ENCODE measurements around the gene SIVA1. TPM values are rescaled to one million over a fixed set of nuclear protein-coding genes. Genes with fewer than 3 reads are reported as not detected.

Gene SIVA1
- polyA plus RNA-seq, 1 of the 3 experiments (the other 2 are of a cell fraction): 137 TPM

DNA sequence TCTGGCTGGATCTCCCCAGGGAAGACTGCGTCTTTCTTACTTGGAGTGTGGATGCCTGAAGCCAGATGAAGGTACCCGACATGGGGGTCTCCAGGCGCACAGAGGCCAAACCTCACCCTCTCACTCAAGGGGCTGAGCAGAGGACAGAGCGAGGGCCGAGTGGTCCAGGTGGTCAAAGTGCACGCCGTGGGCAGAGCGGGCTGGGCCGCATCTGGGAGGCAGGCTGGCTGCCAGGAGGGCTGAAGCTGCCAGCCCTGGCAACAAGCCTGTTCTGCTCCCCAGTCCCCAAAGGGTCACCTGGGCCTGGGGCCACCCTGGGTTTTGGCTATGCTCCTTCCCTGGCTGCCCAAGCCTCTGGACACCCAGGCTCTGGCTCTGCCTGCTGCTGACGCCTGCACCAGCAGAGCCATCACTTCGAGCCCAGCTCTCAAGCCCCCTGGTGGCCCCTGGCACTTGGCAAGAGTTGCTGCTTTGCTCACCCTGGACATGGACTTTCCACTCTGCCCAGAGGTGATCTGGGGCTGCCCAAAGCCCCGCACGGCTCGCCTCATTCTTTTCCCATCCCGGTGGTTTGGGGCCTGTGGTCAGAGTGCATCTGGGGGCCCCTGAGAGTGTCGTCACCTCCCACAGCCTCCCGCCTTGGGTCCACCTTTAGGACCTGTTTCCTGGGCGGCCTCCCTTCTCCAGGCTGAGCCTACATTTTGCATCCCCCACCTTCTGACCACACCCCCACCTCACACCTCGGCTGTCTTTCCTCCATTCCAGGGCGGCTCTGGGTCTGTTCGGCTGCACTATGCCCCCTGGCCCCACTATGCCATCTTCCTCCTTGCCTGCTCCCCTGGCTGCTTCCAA, 26.1 kb upstream of the SIVA1 start:
- no peaks in the 10 kb centered on the region for H3K9me2 ChIP-seq
- no peaks in the 10 kb centered on the region for H3K27me3 ChIP-seq (ENCODE audit: insufficient read depth)
- H3K27ac ChIP-seq (ENCODE audit: low read depth in 2 of 2, low read length in 1 of 2): no peak overlapping the region
- no peak overlapping the region for H3K4me3 ChIP-seq (ENCODE audit: low read depth in 2 of 2, low read length in 1 of 2)
- no peak overlapping the region for H3K9ac ChIP-seq
- peaks cover 7% of the 10 kb centered on the region; the same call in 1 of the 2 replicates for H4K20me1 ChIP-seq (ENCODE audit: insufficient read depth)
- no peaks in the 10 kb centered on the region for H3K79me2 ChIP-seq (ENCODE audit: insufficient read depth)
- TF ChIP-seq, protein P1, sequence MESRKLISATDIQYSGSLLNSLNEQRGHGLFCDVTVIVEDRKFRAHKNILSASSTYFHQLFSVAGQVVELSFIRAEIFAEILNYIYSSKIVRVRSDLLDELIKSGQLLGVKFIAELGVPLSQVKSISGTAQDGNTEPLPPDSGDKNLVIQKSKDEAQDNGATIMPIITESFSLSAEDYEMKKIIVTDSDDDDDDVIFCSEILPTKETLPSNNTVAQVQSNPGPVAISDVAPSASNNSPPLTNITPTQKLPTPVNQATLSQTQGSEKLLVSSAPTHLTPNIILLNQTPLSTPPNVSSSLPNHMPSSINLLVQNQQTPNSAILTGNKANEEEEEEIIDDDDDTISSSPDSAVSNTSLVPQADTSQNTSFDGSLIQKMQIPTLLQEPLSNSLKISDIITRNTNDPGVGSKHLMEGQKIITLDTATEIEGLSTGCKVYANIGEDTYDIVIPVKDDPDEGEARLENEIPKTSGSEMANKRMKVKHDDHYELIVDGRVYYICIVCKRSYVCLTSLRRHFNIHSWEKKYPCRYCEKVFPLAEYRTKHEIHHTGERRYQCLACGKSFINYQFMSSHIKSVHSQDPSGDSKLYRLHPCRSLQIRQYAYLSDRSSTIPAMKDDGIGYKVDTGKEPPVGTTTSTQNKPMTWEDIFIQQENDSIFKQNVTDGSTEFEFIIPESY (IDR thresholded peaks at IDR 0.05; ENCODE audit: borderline replicate concordance, low read depth): no peak
- TF ChIP-seq FOSL2 (IDR thresholded peaks at IDR 0.05; ENCODE audit: borderline replicate concordance, low read depth): no peak
- TF ChIP-seq, protein P2, sequence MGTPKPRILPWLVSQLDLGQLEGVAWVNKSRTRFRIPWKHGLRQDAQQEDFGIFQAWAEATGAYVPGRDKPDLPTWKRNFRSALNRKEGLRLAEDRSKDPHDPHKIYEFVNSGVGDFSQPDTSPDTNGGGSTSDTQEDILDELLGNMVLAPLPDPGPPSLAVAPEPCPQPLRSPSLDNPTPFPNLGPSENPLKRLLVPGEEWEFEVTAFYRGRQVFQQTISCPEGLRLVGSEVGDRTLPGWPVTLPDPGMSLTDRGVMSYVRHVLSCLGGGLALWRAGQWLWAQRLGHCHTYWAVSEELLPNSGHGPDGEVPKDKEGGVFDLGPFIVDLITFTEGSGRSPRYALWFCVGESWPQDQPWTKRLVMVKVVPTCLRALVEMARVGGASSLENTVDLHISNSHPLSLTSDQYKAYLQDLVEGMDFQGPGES (IDR thresholded peaks at IDR 0.05; ENCODE audit: low read depth, low read length): no peak
- TF ChIP-seq, protein P3, sequence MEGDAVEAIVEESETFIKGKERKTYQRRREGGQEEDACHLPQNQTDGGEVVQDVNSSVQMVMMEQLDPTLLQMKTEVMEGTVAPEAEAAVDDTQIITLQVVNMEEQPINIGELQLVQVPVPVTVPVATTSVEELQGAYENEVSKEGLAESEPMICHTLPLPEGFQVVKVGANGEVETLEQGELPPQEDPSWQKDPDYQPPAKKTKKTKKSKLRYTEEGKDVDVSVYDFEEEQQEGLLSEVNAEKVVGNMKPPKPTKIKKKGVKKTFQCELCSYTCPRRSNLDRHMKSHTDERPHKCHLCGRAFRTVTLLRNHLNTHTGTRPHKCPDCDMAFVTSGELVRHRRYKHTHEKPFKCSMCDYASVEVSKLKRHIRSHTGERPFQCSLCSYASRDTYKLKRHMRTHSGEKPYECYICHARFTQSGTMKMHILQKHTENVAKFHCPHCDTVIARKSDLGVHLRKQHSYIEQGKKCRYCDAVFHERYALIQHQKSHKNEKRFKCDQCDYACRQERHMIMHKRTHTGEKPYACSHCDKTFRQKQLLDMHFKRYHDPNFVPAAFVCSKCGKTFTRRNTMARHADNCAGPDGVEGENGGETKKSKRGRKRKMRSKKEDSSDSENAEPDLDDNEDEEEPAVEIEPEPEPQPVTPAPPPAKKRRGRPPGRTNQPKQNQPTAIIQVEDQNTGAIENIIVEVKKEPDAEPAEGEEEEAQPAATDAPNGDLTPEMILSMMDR (IDR thresholded peaks at IDR 0.05): peak; percentile 11; the same call in 1 of the 2 replicates
- TF ChIP-seq MXI1 (IDR thresholded peaks at IDR 0.05; ENCODE audit: low read depth, low read length): no peak
- TF ChIP-seq, protein P4, sequence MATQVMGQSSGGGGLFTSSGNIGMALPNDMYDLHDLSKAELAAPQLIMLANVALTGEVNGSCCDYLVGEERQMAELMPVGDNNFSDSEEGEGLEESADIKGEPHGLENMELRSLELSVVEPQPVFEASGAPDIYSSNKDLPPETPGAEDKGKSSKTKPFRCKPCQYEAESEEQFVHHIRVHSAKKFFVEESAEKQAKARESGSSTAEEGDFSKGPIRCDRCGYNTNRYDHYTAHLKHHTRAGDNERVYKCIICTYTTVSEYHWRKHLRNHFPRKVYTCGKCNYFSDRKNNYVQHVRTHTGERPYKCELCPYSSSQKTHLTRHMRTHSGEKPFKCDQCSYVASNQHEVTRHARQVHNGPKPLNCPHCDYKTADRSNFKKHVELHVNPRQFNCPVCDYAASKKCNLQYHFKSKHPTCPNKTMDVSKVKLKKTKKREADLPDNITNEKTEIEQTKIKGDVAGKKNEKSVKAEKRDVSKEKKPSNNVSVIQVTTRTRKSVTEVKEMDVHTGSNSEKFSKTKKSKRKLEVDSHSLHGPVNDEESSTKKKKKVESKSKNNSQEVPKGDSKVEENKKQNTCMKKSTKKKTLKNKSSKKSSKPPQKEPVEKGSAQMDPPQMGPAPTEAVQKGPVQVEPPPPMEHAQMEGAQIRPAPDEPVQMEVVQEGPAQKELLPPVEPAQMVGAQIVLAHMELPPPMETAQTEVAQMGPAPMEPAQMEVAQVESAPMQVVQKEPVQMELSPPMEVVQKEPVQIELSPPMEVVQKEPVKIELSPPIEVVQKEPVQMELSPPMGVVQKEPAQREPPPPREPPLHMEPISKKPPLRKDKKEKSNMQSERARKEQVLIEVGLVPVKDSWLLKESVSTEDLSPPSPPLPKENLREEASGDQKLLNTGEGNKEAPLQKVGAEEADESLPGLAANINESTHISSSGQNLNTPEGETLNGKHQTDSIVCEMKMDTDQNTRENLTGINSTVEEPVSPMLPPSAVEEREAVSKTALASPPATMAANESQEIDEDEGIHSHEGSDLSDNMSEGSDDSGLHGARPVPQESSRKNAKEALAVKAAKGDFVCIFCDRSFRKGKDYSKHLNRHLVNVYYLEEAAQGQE (IDR thresholded peaks at IDR 0.05; ENCODE audit: low read depth, low read length): no peak
- no peak for TF ChIP-seq RAD21 (IDR thresholded peaks at IDR 0.05; ENCODE audit: low read length)
- H3F3A ChIP-seq (replicated peaks; ENCODE audit: insufficient read depth): no peaks in the 10 kb centered on the region
- H3K4me1 ChIP-seq (ENCODE audit: control insufficient read depth in 1 of 2, insufficient read depth in 2 of 2, low read depth in 1 of 2, low read length in 1 of 2): peaks cover 0 to 27% of the 10 kb centered on the region in 2 experiments; a peak in 2 of 4 replicates
- no peak overlapping the region for H2AFZ ChIP-seq (ENCODE audit: low read depth)
- no peak for DNase-seq
- 88% methylated on average over 18 of the region's 21 CpGs for WGBS (ENCODE audit: low lambda C conversion rate)
- no peaks in the 10 kb centered on the region for H3K9me3 ChIP-seq
- H3K4me2 ChIP-seq: no peak overlapping the region
- CTCF ChIA-PET: interaction anchor here (1.0 to 2.2 kb wide), 2 partner anchors 18 to 24 kb away, joined by 3 to 8 read pairs; no protein-coding TSS in a partner anchor
- POLR2A ChIA-PET: no interaction called here
- H3K36me3 ChIP-seq (replicated peaks in 1 of 2; ENCODE audit: control insufficient read depth in 1 of 2, insufficient read depth in 2 of 2, low read length in 1 of 2): peaks cover 0 to under 1% of the 10 kb centered on the region in 2 experiments
